HG02610 (cell line): ENCODE measurements around the gene PNMA1.

Source experiments
- ATAC-seq: cut with Tn5 transposase; IDR thresholded peaks from one replicate; pipeline ENCODE4 v1.9.1; 2021; ENCODE audit warnings: mild to moderate bottlenecking, moderate library complexity; ENCODE audit not compliant: unreplicated experiment

Gene PNMA1

GRCh38 chr14:73739174-73739898 is 25.2 kb upstream of the PNMA1 start:
- no peak for ATAC-seq

GRCh38 chr14:73738518-73739173 is 24.5 kb upstream of the PNMA1 start:
- no peak for ATAC-seq

GRCh38 chr14:73736842-73737241 is 22.7 kb upstream of the PNMA1 start:
- ATAC-seq: no peak

- no peak for ATAC-seq
Measured at GRCh38 chr14:73732006-73732405, 17.8 kb upstream of the PNMA1 start.

GRCh38 chr14:73731111-73731510 is 16.9 kb upstream of the PNMA1 start:
- ATAC-seq: no peak

- no peak for ATAC-seq
Measured at GRCh38 chr14:73729556-73730265, 15.5 kb upstream of the PNMA1 start.

- ATAC-seq: peak; percentile 58
Measured at GRCh38 chr14:73728717-73729330, 14.6 kb upstream of the PNMA1 start.

GRCh38 chr14:73727166-73727565 is 13.0 kb upstream of the PNMA1 start:
- ATAC-seq: no peak

- ATAC-seq: no peak
Measured at GRCh38 chr14:73726025-73726961, 12.1 kb upstream of the PNMA1 start.

GRCh38 chr14:73725116-73726024 is 11.2 kb upstream of the PNMA1 start:
- ATAC-seq: no peak

- ATAC-seq: no peak
Measured at GRCh38 chr14:73724696-73725095, 10.5 kb upstream of the PNMA1 start.

GRCh38 chr14:73723797-73724661 is 9.8 kb upstream of the PNMA1 start:
- ATAC-seq: no peak

- no peak for ATAC-seq
Measured at GRCh38 chr14:73723406-73723796, 9.2 kb upstream of the PNMA1 start.

- no peak for ATAC-seq
Measured at GRCh38 chr14:73722581-73722980, 8.4 kb upstream of the PNMA1 start.

GRCh38 chr14:73721101-73721821 is 7.1 kb upstream of the PNMA1 start:
- ATAC-seq: no peak

- ATAC-seq: no peak
Measured at GRCh38 chr14:73720636-73721035, 6.5 kb upstream of the PNMA1 start.

GRCh38 chr14:73719791-73720190 is 5.6 kb upstream of the PNMA1 start:
- ATAC-seq: no peak

GRCh38 chr14:73719361-73719760 is 5.2 kb upstream of the PNMA1 start:
- ATAC-seq: no peak
